OCI-LY3 (cell line): ENCODE measurements around the gene RPL7A.

Experiments used
- CTCF ChIP-seq: fragments of 200-600, 300-600 bp; sonication (generic); IDR thresholded peaks from 2 replicates; pipeline ENCODE4 v1.5.1; 2014; ENCODE audit warnings: antibody characterized with exemption, low read length, low read depth
- EZH2phosphoT487 ChIP-seq: fragments of 200-600 bp; shearing (Covaris generic); IDR thresholded peaks from 2 replicates; pipeline ENCODE4 v1.6.1; 2018; ENCODE audit warnings: antibody characterized with exemption, mixed run types, low read depth

- TF ChIP-seq CTCF (no peak), EZH2phosphoT487 (no peak)
Observed at GRCh38 chr9:133306242-133307204, 41.5 kb upstream of the RPL7A start.
